GM18909 (cell line): ENCODE measurements around the gene NR1H2.
"Not testable (repeated sequence)": the region's sequence is repeated elsewhere in the genome, so short reads cannot be mapped to it uniquely, and the experiment has no call there.

Experiments
- ATAC-seq: cut with Tn5 transposase; IDR thresholded peaks from one replicate; pipeline ENCODE4 v1.9.1; 2021; ENCODE audit warnings: mild to moderate bottlenecking; ENCODE audit not compliant: unreplicated experiment, poor library complexity

NR1H2 gene

DNA sequence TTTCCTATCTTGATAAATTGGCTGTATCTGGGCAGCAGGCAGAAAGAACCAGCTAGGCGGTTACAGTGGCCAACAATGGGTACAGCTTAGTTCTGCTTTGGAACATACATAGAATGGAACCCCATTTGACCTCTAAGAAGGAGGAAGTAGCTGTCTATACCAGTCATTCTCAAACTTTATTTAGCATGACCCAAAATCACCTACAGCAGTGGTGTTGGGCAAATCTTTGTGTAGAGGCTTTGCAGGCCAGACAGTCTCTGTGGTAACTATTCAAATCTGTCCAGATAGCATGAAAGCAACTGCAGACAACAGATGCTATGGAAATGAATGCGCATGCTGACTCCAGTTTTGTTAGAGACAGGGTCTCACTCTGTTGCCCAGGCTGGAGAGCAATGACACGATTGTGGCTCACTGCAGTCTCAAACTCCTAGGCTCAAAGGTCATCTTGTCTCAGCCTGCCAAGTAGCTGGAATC is 35.1 kb upstream of the NR1H2 start:
- ATAC-seq: no peak

DNA sequence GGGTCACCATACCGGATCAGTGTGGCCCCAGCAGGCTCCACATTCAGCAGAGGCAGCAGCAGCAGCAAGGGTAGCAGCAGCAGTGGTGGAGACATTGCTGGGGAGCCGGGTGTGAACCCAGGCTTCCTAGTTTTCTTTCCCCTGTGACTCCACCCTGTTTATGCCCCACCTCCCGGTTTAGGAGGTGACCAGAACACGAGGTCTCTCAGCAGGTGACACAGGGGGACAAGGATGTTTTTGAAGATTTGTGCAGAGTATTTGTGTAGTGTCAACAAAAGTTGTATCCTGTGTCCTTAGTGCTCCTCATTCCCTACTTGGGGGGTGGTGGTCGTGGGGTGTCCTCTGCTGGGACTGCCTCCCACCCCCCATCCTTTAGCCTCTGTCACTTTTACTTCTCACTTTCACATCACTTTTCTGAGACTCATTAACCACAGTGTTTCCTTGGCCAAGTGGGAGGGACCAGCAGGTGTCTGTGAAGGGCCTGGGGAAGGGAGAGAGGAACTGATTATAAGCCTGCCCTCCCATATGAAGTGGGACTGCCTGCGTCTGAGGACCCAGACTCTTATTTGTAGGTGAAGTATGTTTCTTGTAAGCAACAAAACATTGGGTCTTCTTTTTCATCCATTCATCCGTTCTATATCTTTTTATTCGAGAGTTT is 31.5 kb upstream of the NR1H2 start:
- ATAC-seq: no peak

DNA sequence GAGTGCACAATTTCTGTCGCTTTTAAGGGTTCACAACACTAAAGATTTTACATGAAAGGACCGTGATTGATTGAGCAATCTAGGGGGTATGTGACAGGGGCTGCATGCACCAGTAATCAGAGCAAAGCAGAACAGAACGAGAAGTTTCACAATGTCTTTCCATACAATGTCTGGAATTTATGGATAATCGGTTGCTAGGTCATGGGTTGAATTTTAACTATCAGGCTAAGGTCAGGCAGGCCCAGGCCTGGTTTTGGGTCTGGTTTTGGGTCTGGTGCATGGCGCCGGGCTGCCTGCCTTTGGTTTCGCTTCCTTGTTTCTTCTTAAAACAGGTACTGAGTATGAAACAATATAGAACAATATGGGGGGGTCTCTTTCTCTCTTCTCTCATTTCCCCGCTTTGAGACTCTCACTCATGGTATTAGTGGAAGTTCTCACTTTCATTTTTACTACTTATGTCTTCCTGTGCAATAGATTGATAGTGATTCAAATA is 29.1 kb upstream of the NR1H2 start:
- not testable (repeated sequence) for ATAC-seq

DNA sequence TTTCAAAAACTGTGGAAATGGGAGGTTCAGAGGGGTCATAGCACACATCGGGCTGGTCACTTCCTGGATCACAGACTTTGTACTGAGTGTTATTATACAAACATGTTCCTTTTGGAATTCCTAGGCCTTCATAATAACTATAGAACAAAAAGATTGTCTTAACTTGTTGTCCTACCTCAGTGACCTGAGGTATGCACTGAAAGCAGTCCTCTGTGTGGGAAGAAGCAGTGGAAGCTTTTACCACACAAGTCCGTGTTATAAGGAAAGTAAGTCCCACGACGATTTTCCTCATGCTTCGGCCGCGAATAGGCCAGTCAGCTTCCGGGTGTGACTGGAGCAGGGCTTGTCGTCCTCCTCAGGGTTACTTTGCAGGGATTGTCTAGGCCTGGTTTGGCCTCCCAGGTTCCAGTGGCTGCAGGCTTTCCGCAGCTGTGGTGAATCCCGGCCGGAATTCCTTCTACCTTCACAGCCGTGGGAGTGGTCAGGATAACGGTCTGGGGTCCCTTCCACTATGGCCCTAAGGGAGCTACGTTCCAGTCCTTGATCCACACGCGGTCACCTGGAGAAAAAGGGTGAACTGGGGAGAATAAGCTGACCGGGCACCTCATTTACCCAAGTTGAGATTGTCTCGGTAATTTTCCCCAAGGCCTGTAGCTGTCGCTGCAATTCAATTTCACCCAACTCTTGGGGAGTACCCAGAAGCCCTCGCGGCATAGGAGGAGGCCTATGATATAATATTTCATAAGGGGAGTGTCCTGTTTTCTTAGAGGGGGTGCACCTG is 26.8 kb upstream of the NR1H2 start:
- ATAC-seq: no peak

DNA sequence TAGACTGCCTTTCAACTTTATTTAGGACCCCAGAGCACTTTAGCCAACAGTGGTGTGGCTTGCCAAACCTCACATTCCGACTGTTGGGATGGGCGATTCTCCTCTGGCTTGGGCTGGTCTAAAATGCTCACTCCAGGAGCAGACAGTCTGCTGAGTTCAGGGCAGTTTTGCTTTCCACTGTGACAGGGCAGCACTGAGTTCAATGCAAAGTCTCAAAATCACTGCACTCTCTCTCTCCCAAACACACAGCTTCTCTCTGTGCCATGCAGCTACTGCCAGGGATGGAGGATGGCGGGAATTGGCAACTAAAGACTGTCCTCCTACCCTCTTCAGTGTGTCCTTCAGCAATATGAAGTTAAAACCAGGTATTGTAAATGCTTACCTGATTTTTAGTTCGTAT is 24.0 kb upstream of the NR1H2 start:
- no peak for ATAC-seq

DNA sequence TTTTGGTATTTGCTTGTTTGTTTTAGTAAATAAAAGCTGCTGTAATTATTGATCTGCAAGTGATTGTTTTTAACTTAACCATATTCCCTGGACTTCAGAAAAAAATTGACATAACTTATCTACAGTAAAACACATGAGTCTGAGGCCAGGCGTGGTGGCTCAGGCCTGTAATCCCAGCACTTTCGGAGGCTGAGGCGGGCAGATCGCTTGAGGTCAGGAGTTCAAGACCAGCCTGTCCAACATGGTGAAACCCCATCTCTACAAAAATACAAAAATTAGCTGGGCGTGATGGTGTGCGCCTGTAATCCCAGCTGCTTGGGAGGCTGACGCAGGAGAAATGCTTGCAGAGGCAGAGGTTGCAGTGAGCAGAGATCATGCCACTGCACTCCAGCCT is 22.8 kb upstream of the NR1H2 start:
- not testable (repeated sequence) for ATAC-seq

DNA sequence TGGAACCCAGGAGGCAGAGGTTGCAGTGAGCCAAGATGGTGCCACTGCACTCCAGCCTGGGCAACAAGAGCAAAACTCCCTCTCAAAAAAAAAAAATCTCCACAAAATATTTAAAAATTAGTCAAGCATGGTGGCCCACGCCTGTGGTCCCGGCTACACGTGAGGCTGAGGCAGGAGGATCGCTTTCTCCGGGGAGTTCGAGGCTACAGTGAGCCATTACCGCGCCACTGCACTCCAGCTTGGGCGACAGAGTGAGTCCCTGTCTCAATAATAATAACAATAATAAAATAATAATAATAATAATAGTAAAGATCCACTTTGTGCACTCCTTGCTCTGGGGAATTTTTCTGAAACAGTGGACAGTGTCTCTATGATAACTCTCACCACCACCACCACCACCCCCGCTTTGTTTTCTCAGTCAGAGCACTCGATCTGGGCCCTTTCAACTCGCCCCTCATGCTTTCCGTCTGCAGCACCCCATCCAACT is 19.5 kb upstream of the NR1H2 start:
- no peak for ATAC-seq

DNA sequence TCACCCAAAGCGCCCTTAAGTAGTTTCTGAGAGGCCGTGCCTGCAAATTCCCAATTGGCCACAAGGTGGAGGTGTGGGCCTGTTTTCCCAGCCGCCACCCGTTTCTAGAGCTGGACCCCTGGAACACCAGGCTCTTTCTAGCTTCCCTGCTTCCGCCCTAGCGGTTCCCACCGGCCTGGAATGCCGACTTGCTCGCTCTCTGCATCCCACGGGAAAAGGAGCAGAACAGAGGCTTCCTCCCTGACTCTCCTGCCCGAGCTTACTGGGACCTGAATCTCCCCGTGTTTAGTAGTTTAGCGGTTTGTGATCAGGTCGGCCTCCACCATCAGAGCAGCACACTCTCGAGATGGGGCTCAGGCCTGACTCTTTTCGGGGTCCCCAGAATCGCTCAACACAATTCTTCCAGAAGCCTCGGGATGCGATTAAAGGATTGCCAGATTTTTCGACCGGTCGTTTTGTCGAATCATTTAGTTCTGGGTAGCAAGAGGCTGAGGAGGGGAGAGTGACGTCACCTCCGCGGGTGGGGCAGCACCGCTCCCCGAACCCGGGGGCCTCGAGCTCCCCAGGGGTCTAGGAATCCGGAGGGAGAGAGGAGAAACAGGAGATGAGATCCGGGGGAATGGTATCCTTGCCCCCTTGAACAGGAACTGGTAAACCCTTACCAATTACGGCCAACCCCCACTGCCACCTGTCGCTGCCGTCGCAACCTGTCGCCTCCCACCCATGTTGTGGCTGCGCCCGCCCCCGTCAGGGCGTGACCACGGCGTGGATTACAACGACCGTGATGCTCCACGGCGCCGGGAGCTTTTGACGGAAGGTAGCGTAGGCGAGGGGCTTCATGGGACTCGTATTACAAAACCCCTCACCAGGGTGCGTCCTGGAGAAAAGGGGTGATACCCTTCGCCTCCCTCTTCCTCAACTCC is 18.8 kb upstream of the NR1H2 start:
- ATAC-seq: no peak

DNA sequence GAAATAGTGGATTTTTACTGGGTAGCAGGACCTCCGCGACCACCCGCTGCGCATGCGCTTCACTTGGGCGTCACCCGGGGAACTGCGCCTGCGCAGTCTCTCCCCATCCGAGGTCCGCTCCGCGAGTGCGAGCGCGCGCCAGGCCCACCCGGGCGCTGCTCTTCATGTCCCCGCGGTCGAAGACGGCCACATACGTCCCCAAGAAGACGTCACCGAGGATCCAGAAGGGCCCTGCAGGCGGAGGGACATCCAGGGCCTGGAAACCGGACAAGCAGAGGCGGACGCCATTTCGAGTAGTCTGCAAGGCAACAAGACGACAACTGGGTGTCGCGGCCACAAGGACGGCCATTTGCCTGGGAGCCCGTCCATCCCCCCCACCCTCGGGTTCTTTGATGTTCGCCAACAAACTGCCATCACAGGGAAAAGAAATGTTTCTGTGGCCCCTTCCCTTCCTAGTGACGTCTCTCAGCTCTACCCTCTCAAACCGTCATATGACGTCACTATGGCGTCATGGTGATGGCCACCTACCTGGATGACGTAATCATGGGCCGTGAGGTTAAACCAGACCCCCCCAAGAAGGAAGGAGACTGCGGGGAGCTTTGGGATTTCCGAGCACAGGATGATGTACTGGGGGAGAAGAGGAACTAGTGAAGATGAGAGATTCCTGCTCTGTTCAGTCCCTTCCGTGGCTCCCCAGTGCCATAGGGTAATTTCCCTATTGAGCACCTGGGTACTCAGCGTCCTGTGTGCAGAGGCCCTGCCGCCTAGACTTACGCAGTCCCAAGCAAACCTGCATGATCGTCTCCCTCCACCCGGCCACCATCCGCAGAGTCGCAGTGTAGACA is 17.6 kb upstream of the NR1H2 start:
- no peak for ATAC-seq

DNA sequence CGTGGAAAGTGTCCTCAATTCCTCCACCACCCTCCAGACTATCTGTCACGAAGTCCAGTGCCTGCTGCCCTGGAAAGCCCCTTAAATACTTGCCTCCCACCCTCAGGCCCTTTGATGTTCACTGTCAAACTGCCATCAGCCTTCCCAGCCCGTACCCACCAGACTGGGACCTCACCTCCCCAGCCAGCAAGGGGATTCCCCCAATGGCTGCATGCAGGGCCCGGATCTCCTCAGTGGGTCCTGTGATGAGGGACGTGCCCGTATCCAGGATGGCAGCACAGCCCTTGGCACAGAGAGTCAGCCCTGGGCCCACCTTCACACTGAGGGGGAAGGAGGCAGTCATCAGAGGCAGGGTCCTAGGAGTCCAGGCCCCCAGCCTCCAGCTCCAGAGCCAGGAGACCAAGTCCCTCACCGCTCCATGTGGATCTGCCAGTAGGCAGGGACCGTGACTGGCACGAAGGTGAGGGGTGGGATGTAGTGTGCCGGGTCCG is 16.9 kb upstream of the NR1H2 start:
- no peak for ATAC-seq

DNA sequence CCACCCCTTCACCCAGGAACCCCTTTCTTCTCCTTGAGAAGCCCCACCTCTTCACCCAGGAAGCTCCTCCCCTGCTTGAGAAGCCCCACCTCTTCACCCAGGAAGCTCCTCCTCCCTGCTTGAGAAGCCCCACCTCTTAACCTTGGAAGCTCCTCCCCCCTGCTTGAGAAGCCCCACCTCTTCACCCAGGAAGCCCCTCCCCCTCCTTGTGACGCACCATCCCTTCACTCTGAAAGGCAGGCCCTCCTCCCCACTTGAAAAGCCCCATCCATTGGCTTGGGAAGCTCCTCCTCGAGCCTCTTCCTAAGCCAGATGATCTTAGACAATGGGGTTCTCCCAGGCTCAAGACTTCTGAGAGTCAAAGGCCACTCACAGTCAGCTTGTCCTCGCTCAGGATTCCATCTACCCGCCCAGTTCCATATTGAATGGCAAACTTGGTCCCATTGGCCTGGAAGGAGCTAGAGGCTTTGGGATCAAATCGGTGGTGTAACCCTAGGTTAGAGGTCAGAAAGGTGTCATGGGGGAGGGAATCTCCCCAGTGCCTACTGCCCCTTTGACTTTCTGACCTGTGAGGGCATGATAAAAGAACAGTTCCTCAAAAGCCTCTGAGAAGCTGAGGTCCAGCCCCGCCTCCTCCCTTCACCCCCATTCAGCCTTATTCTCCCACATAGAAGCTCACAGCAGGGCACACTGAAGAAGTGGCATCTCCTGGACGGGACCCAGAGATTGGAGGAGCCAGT is 14.8 kb upstream of the NR1H2 start:
- ATAC-seq: no peak

DNA sequence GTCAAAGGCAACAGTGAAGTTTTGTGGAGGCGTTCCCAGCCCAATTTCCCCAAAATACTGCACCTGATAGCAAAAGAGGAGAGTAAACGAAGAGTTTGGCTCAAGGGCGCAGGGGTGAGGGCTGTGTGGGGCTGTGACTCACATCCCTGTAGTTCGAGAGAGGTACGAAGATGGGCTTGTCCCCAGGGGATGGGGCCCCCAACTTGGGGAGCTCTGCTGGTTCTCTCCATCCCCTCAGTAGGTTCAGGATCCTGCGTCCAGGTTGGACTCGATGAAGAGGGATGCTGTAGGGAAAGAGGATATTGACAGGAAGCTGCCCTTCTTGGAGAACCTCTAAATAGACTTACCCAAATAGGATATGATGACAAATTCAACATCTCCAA is 14.2 kb upstream of the NR1H2 start:
- ATAC-seq: no peak

DNA sequence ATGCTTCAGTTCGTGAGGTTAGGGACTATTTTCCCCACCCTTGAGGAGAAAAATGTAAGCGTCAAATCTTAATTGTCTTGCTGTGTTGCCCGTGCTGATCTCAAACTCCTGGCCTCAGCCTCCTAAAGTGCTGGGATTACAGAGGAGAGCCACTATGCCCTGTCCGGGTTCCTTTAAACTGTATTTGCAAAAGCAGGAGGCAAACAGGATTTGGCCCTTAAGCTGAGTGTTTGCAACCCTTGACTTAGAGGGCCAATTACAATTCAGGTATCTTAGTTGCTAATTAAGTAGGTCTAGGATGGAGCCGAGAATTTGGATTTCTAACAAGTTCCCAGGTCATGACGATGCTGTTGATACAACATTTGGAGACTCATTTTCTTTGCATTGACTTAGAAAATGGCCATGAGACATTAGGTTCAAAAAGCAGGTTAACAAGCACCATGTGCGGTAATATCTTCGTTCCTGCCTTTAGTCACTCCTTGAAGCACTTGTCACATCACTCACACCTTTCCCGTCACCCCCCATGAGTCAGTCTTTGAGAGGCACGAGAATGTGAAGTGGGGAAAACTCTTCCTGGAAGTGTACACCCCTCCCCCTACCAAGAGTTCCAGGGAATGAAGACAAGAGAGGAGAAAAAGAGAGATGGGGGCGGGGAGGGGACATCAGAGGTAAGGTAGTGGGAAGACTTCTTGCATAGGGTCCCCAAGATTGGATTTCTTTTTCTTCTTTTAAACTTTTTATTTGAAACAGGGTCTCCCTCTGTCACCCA is 13.4 kb upstream of the NR1H2 start:
- no peak for ATAC-seq

DNA sequence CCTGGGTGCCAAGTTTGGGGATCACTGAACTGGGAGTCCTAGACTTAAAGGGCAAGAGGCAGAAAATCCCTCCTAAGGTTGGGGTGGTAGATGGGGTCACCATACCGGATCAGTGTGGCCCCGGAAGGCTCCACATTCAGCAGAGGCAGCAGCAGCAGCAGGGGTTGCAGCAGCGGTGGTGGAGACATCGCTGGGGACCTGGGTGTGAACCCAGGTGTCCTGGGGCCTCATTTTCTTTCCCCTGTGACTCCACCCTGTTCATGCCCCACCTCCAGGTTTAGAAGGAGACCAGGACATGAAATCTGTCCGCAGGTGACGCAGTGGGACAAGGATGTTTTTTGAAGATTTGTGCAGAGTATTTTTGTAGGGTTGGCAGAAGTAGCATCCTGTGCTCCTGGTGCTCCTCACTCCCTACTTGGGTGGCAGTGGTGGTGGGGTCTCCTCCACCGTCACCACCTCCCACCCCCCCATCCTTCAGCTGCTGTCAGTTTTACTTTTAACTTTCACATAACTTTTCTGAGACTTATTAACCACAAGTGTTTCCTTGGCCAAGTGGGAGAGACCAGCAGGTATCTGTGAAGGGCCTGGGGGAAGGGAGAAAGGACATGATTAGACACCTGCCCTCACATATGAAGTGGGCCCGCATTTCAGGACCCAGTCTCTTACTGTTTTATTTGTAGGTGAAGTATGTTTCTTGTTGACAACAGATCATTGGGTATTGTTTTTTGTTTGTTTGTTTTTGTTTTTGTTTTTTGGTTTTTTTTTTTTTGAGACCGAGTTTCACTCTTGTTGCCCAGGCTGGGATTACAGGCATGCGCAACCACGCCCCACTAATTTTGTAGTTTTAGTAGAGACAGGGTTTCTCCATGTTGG is 10.6 kb upstream of the NR1H2 start, which contains the start of gene NAPSA:
NAPSA (minus strand) TSS at position 206 of the 873 bp plus-strand sequence; CDS start at position 188, 18 bp downstream.
- no peak for ATAC-seq

DNA sequence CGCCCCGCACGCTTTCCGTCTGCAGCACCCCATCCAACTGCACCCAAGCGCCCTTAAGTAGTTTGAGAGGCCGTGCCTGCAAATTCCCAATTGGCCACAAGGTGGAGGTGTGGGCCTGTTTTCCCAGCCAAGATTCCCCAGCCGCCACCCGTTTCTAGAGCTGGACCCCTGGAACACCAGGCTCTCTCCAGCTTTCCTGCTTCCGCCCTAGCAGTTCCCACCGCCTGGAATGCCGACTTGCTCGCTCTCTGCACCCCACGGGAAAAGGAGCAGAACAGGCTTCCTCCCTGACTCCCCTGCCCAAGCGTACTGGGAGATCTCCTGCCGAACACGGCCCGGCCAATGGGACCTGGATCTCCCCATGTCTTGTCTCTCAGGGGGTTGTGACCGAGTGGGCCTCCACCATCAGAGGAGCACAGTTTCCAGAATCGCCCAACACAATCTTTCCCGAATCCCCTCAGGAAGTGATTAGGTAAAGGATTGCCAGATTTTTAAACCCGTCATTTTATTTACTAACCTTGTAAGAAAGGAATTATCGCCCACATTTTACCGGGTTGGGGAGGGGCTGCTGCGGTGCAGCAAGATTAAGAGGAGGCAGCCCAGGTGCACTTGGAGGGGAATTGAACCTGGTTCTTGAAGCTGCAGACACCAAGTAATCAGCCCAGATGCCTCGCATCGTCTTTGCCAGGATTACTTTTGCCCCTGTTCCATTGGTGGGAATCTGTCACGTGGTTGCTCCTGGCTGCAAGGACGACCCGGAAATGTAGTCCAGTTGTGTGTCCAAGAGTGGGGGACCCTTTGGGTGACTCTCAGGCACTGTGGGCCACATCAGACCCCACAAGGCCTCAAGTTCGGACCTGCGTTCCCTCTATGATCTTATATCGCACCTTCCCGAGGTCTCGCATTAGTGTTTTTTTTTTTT is 7.3 kb upstream of the NR1H2 start:
- peak; percentile 62 for ATAC-seq

DNA sequence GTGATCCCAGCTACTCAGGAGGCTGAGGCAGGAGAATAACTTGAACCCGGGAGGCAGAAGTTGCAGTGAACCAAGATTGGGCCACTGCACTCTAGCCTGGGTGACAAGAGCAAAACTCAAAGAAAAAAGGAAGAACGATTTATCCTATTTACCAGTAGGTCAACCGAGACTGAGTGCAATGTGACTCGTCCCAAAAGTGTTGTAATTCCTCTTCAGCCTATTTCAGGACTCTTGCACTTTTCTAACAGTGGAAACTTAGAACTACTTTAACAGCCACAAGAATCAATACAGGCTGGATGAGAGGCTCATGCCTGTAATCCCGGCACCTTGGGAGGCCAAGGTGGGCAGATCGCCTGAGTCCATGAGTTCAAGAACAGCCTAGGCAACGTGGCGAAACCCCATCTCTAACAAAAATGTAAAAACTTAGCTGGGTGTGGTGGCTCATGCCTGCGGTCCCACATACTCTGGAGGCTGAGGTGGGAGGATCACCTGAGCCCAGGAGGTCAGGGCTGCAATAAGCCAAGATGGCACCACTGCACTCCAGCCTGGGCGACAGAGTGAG is 4.3 kb upstream of the NR1H2 start:
- ATAC-seq: no peak
